Measurements from ENCODE around the gene SAMM50. TPM values are rescaled to one million over a fixed set of nuclear protein-coding genes. Genes with fewer than 3 reads are reported as not detected.
A peak's percentile ranks its signal among the peaks of the same experiment; 100 is the strongest.

Gene SAMM50
- total and polyA plus RNA-seq, 2 experiments from 2014 or later = 37.6 to 53.5 TPM

GRCh38 chr22:43953988-43954785, 1.1 kb upstream of the SAMM50 start:
- no peaks in the 10 kb centered on the region for H3K36me3 ChIP-seq (replicated peaks; ENCODE audit: insufficient read depth, low read depth)
- H2AFZ ChIP-seq = peak overlapping the region; percentile 86
- no peaks in the 10 kb centered on the region for H3K27me3 ChIP-seq
- peaks cover 38% of the 10 kb centered on the region for H3K79me2 ChIP-seq
- WGBS (ENCODE audit: low lambda C conversion rate, missing lambda C conversion rate) = 48% methylated on average over 7 of the region's 7 CpGs
- H3K4me3 ChIP-seq = peak overlapping the region; percentile 64
- peaks cover 2% of the 10 kb centered on the region for H4K20me1 ChIP-seq (ENCODE audit: insufficient read depth, poor library complexity, severe bottlenecking)
- no peak overlapping the region for H3K27ac ChIP-seq
- H3K9me3 ChIP-seq (ENCODE audit: low read depth) = no peaks in the 10 kb centered on the region
- DNase-seq (ENCODE audit: low spot score) = no peak
- peaks cover 22% of the 10 kb centered on the region for H3K4me1 ChIP-seq (ENCODE audit: insufficient read depth)
- TF ChIP-seq EZH2phosphoT487 (IDR thresholded peaks at IDR 0.05; ENCODE audit: low read depth, severe bottlenecking, unreplicated experiment) (no peak), CTCF (IDR thresholded peaks at IDR 0.05; ENCODE audit: poor library complexity) (no peak), EZH2 (IDR thresholded peaks at IDR 0.05; ENCODE audit: borderline replicate concordance) (no peak)
- H3K9me2 ChIP-seq (replicated peaks; ENCODE audit: insufficient read depth) = no peaks in the 10 kb centered on the region
- peak overlapping the region; percentile 93 for H3K4me2 ChIP-seq

GRCh38 chr22:43955883-43956782, 891 bp downstream of the SAMM50 start:
- Histone ChIP-seq H3K4me2 (peak overlapping the region; percentile 93), H2AFZ (peak overlapping the region; percentile 84), H3K9me3 (ENCODE audit: low read depth) (no peaks in the 10 kb centered on the region), H3K79me2 (peaks cover 58% of the 10 kb centered on the region), H3K4me1 (ENCODE audit: insufficient read depth) (peaks cover 22% of the 10 kb centered on the region), H3K36me3 (replicated peaks; ENCODE audit: insufficient read depth, low read depth) (no peaks in the 10 kb centered on the region), H3K27me3 (no peaks in the 10 kb centered on the region), H4K20me1 (ENCODE audit: insufficient read depth, poor library complexity, severe bottlenecking) (peaks cover 13% of the 10 kb centered on the region), H3K4me3 (peak overlapping the region; percentile 64), H3K9me2 (replicated peaks; ENCODE audit: insufficient read depth) (no peaks in the 10 kb centered on the region), H3K27ac (peak overlapping the region; percentile 82)
- WGBS (ENCODE audit: low lambda C conversion rate, missing lambda C conversion rate) = 46% methylated on average over 17 of the region's 17 CpGs
- DNase-seq (ENCODE audit: low spot score) = no peak
- TF ChIP-seq EZH2phosphoT487 (IDR thresholded peaks at IDR 0.05; ENCODE audit: low read depth, severe bottlenecking, unreplicated experiment) (no peak), CTCF (IDR thresholded peaks at IDR 0.05; ENCODE audit: poor library complexity) (no peak), EZH2 (IDR thresholded peaks at IDR 0.05; ENCODE audit: borderline replicate concordance) (no peak)

DNA sequence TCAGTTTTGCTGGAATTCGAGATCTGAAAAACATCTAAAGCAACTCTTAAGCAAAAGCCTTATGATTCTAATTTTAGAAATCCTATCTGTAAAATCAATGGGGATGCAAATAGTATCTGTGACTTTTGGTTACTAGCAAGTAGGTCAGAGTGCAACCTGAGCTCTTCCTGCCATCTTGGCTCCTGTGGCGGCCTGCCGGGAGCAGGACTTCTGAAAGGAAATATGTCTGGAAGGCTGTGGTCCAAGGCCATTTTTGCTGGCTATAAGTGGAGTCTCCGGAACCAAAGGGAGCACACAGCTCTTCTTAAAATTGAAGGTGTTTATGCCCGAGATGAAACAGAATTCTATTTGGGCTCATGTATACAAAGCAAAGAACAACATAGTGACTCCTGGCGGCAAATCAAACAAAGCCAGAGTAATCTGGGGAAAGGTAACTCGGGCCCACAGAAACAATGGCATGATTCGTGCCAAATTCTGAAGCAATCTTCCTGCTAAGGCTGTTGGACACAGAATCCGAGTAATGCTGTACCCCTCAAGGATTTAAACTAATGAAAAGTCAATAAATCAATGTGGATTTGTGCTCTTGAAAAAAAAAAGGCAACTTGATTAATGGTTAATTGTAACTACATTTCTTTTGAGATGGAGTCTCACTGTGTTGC, 1.7 kb downstream of the SAMM50 start:
- TF ChIP-seq CTCF (IDR thresholded peaks at IDR 0.05; ENCODE audit: poor library complexity) (no peak), EZH2phosphoT487 (IDR thresholded peaks at IDR 0.05; ENCODE audit: low read depth, severe bottlenecking, unreplicated experiment) (no peak), EZH2 (IDR thresholded peaks at IDR 0.05; ENCODE audit: borderline replicate concordance) (no peak)
- no peaks in the 10 kb centered on the region for H3K27me3 ChIP-seq
- peak overlapping the region; percentile 64 for H3K4me3 ChIP-seq
- no peaks in the 10 kb centered on the region for H3K9me3 ChIP-seq (ENCODE audit: low read depth)
- DNase-seq (ENCODE audit: low spot score) = no peak
- no peaks in the 10 kb centered on the region for H3K9me2 ChIP-seq (replicated peaks; ENCODE audit: insufficient read depth)
- WGBS (ENCODE audit: low lambda C conversion rate, missing lambda C conversion rate) = 87% methylated on average over 9 of the region's 9 CpGs
- no peak overlapping the region for H3K27ac ChIP-seq
- peaks cover 66% of the 10 kb centered on the region for H3K79me2 ChIP-seq
- no peaks in the 10 kb centered on the region for H3K36me3 ChIP-seq (replicated peaks; ENCODE audit: insufficient read depth, low read depth)
- peaks cover 22% of the 10 kb centered on the region for H3K4me1 ChIP-seq (ENCODE audit: insufficient read depth)
- H2AFZ ChIP-seq = no peak overlapping the region
- H3K4me2 ChIP-seq = peak overlapping the region; percentile 93
- H4K20me1 ChIP-seq (ENCODE audit: insufficient read depth, poor library complexity, severe bottlenecking) = peaks cover 17% of the 10 kb centered on the region

Data from hepatocyte (in vitro differentiated cells).